Stimulated activated CD8-positive, alpha-beta memory T cell treated with anti-CD3 and anti-CD28 coated beads, Interleukin-4, amount 100 ng/mL, for 48 hours (primary cell): Measurements from ENCODE around the gene FSTL1.
A peak's percentile ranks its signal among the peaks of the same experiment; 100 is the strongest.

Source experiments
- DNase-seq: peaks from one replicate; pipeline ENCODE4 v3.0.0-alpha.2; 2020

The FSTL1 gene

DNA sequence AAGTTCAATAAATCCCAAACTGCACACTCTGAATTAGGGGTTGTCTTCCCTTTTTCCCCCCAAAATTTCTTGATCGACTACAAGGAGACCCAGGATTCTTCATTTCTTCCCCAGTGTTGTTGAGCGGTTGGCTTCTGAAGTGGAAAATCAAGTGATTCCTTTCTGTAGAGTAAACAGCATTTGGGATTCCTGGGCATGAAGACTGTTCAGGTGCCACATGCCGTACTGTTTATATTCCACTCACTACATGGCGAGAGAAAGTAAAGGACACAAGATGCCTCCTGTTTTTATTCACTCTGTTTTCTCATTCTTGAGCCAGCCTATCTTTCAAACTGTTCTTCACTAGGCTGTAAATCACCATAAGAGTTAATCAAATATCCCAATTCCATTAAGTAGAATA lies 12.6 kb downstream of the FSTL1 start:
- DNase-seq = no peak

DNA sequence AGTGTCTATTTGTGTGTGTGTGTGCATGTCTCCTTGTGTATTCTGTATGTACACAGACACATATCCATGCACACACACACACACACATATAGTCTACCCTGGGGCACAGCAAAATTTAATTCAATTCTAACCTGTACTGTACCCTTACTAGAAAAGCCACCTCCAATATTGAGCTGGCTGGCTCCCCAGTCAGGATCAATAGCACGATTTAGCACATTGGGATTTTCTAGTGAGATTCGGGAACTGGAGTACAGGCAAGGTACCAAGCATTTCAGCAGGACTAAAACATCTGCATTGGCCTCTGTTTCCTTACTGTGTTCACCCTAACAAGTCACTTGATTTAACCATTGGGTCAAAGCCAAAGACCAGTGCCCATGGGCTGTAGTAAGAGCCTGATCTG lies 13.2 kb downstream of the FSTL1 start:
- DNase-seq = no peak

DNA sequence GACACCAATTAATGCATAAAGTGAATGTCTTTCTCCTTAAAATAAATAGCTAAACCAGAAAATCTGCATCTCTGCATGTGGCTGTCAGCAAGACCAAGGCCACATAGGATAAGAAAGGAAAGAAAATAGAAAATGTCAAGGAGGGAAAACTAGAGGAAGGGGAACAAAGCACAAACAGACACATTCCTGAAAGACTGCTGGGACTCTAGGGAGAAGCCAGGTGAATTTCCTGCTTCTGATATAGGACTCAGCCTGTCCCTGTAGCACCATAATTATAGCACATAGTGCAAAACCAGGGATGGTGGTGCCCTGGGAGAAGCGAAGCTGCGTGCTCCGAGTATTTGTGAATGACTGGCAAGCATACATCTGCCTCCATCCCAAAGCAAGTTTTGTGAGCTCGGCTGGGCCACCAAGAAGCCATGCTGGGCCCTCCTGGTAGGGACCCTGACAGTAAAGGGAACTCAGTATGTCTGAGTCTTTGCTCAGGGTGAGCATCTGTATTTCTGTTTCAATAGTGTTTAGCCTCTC lies 14.2 kb downstream of the FSTL1 start:
- no peak for DNase-seq

DNA sequence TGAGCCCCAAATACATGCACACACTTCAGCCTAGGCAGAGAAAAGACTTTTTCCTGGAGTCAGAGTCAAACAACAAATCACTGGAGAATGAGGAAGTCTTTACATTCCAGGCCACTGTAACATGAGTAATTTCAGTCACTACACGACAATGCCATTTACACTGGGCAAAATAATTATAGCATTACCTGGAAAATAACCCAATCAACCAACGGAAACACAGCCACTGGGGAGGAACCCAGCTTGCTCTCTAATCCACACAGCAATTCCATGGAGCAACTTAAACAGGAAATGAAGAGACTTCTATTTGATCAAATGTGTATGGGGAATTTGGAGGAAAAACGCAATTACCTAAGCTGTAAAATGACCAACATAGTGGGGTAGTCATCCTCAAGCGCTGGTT lies 15.2 kb downstream of the FSTL1 start:
- no peak for DNase-seq

DNA sequence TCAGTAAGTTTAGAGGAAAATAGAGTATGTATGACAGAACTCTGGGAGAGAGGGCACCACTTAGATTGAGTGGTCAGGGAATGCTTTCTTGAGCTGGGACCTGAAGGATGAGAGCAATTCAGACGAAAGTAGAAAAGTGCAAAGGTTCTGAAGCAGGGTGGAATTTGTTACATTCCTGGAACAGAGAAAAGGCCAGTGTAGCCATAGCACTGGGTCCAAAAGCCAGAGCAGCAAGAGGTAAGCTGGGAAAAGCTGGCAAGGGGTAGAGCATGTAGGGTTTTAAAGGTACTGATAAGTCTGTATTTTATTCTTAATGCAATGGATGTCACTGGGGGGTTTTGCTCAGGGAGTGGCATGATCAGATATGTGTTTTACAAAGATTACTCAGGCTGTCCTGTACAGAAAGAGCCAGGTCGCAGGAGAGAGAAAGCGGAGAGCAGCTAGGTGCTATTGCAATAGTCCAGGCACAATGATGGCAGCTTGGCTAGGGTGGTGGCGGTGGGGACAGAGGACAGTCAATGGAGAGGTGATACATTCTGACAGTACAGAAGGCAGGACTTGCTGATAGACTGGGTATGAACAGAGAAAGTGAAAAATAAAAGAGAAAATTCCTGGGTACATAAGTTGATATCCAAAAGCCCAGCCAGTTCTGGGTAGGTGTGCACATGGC lies 17.0 kb downstream of the FSTL1 start:
- no peak for DNase-seq

DNA sequence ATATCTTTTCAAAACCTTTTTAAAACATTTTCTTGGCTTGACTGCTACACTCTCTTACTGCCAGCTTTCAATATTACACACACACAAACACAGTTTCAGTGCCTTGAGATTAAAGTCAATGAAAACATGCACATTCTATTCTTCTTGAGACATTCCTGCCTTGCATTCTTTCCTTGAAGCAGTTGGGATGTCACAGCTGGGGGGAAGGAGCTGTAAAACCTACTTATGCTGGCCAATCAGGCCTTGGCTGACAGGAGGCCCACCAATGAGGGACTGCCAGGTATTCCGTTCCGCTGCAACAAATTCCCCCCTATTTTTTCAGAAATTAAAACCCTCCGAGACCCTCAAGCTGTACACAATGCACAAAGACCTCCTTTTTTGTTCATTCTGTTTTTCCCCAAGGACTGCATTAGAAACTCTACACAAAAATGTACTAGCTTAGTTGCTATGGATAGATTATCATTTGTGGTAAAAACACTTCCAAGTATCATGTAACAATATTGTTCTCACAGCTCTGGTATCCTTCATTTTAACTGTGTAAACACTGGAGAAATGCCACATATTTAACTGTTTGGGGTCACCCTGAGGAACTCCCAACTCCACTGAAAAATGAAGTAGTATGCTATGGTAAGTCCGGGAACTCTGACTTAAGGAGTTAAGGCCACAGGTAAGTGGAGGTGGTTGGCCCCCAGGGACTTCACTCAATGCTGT lies 18.5 kb downstream of the FSTL1 start:
- DNase-seq = no peak

DNA sequence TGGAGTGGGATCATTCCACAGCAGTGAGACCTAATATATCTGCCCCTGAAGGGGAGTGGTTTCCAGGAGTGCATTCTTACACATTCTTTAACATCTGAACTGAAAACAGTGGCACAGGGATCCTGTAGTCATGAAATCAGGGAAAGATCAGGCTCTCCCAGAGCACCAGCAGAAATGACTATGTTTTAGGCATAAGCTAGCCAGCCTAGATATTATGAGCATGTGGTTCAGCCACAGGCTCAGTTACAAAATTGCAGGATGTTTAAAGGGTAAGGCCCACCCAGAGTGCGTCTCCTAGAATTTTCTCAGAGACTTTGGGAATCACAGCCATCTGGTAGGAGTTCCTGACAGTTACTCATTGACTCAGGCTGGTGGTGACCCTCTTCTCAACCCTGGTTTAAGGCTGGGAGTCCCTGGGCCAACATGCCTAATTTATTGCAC lies 20.9 kb downstream of the FSTL1 start:
- no peak for DNase-seq

DNA sequence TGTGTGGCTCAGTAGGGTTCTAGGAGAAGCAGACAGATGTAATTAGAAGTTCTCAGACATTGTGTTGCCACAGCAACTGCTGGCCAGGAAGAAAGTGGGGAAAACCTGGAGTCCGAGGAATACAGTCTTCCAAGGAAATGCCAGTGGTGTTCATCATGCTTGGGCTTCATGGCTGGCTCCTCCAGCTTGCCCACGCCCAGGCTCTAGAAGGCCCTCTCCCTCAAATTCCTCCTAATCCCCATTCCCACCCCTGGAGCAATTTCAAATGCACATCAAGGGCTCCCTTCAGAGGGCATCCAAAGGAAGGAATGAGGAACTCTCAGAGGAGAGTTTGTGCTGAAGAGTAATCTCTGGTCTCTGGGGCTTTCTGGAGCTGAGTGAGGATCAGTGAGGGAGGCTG lies 21.9 kb downstream of the FSTL1 start:
- no peak for DNase-seq

DNA sequence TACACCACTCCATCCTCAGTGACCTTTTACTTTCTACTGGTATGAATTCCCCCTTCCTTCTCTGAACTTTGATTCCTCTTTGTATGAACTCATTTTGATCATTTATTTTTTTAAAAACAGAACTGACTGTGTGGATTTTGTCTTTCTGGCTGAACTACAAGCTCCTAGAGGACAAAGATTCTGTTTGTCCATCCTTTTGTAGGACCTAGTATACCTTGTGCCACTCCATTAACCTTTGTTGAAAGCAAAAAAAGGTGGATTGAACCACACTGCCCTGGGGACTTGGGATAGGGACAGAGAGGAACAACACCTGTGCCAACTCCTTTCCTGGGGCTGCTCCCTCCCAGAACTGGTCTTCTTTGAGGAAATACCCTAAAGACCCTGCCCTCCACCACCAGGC lies 23.6 kb downstream of the FSTL1 start:
- DNase-seq = no peak

DNA sequence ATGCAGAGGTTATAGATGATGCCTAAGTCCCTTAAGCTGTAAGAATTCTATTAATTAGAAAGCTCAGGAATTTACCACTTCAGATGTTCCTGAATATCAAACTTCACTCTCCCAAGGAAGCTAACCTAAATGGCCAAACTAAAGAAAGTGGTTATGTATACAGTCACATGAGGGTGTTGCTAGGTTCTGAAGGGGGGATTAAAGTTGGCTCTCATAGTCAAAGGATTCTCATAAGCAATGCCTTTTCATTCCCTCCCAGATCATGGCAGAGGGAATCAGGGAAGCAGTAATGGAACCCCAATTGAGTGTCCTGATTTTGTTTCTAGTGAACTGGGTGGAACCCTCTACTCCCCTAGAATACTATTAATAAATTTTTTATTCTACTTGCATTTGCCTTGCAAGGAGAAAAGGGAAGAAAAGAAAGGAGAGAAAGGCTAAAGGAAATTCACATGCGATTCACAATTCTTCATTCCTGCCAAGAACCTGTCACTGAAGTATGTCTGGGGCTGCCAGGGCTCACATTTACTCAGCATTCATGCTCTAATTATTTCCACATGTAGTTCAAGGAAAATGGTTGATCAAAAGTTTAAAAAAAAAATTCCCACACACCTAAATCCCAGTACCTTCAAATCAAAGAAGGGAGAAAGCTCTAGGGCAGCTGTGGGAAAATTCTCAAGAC lies 25.1 kb downstream of the FSTL1 start:
- DNase-seq = no peak

DNA sequence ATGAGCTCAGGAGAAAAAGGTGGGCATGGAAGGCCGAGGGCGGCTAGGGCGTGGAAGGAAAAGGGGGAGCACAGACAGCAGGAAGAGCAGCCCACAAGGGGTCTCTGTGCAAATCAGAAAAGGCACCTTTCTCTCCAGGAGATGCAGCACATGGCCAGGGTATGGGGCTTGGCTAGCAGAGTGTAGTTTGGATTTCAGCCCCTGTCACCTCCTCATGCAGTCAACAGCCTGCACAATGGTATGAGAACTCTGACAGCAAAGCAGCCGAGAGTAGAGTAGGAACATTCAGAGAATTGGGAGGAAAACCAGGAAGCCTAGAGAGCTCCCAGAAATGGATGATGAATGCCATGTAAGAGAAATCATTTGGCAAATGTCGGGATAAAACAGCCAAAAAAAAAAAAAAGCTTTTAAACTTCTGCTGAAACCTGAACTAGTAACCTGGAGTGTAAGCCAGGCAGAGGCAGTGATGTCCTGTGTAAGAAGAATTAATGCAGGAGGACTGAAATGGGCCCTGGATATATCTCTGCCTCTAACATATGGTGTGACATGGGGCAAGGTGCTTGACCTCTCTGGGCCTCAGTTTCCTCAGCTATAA lies 25.7 kb downstream of the FSTL1 start:
- no peak for DNase-seq

DNA sequence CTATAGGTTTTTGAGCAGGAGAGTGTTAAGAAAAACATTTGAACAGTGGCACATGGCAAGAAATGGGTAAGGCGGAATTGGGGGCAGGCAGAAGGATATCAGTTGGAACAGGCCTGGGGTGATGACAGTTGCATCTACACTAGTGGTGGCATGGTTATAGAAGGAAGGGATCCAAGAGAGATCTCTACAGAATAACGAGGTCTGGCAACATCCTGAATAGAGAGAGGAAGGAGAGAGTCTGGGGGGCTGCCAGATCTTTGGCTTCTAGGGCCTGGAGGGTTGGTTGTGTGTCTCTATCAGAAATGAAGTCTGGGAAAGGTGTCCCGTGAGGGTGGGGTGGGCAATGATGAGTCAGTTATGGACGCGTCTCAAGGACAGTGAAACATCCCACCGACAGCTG lies 26.3 kb downstream of the FSTL1 start:
- DNase-seq = no peak

DNA sequence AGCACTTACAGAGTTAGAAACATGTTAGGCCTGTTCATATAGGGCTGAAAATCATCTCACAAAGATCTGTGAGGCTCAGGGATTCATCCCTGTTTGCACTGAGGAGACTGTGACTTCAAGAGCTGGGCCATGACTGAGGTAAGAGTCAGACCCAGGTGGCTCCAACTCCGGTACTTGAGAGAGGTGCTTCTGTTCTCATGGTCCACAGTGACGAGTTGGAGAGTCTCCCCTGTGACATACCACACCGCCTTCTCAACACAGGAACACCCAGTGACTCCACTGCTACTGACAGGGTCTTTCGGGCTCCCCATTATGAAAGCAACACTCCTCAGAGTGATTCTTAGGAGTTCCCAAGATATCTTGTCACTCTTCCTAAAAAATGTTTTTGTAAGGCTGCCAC lies 27.4 kb downstream of the FSTL1 start:
- DNase-seq = no peak

DNA sequence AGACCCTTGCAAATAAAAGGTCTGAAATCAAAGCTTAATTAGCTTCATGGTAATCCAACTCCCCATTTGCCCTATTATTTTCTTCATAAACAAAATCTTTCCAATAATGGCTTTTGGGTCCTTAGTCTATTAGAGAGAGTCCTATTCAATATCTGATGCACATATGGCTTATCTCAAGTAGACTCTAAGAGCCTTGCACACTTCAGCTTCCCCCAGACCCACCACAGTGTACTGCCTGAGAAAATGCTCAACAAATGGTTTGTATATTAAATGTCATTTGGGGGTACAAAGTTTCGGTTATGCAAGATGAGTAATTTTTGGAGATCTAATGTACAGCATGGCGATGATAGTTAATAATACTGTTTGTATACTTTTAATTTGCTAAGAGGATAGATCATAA lies 28.9 kb downstream of the FSTL1 start:
- no peak for DNase-seq

DNA sequence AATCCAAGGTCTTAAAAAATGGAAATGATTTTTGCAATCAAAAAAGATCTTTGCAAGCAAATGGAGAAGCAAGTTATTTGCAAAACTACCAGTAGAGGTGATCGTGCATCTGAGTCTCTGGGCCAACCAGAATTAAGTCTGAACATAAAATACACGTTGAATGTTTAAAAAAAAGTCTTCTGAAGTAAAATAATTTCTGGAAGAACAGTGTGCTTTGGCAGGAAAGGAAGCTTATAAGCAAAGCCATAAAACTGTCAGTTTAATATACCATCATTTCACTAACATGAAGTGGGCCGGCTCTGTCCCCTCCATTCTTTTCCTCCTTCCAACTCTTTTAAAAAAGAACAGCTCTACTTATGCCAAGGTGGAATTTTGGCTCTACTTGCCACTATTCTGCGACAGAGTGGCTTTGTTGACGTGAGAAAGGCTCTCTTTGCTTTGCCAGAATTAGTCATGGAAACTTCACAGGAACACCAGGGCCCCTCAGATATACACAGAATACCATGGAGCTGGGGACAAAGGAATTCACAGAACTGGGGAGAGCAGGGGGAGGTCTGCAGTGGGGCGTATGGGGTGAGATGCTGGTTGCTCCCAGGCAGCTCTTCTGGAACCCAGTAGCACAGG lies 29.8 kb downstream of the FSTL1 start:
- no peak for DNase-seq

DNA sequence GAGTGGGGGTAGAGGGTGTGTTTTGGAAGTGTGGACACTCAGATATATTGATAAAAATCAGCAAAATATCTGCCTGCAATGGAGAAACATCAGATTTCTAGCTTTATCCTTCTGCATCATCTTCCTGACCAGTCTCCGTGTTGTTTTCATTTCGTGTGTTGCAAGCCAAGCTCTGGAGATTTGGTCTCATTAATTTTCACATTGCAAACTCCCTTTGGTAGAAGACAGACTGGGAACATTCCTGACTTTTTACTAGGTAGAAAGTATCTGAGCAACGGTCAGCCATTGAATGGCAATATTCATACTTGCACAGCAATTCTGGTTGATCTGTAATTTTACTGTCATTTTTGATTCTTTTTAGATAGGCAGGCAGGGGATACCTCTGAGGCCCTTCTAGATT lies 30.4 kb downstream of the FSTL1 start:
- DNase-seq = no peak

DNA sequence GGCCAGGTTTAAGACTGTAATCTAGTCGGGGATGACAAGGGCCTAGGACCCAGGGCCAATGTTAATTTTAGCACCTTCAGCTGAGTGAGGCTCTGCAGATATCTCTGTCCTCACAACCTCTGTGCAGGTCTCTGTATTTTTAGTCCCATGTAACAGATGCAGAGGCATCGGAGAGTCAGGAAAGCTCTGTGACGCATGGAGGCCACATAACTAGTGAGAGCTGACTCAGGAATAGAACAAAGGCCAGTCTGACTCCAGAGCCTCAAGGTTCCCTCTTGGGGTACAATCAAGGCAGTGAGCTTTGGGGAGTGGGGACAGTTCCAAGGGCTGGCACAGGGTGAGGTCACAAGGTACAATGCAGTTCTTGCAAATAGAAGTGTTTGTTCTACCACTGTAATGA lies 31.0 kb downstream of the FSTL1 start:
- no peak for DNase-seq

DNA sequence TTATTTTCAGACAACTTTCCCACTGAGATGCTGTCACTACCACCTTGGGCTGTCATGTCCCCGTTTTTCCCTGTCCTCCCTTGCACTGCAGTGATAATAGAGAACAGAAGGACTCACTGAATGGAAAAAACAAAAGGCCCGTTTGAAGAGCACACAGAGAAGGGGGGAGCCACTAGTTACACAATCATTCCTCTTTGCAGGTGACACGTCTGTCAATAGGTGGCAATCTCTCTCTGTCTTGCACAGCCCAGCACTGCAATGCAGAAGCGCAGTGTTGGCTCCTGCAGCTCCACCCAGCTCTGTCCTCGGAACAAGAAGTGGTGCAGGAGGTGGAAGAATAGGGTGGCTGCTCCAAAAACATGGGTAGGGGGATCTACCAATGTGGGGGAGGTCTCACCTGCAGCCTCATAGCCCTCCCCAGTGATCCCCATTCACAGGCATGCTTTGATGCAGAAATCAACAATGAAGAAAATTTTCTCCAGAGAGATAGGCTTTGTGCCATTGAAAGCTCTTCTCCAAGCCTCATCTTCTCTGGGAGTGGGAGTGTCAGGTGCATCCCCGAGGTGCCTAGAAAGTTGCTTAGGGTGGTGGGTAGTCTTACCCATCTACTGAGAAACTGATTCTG lies 31.8 kb downstream of the FSTL1 start:
- no peak for DNase-seq

DNA sequence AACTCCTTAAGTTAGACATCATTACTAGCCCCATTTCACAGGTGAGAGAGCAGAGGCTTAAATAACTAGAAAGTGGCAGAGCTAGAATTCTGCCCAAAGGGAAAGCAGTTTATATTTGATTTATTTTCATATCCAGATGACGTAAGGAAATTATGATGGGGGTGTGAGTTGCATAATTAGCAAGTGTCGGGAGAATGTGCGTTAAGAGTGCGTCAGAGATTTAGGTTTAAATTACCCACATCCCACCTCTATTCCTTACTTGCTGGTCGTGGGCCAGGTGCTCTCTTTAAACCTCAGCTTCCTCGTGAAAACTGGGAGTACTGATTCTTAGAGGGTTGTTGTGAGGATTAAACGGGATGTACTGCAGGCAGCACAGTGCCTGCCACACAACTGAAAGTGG lies 32.3 kb downstream of the FSTL1 start:
- DNase-seq = no peak

DNA sequence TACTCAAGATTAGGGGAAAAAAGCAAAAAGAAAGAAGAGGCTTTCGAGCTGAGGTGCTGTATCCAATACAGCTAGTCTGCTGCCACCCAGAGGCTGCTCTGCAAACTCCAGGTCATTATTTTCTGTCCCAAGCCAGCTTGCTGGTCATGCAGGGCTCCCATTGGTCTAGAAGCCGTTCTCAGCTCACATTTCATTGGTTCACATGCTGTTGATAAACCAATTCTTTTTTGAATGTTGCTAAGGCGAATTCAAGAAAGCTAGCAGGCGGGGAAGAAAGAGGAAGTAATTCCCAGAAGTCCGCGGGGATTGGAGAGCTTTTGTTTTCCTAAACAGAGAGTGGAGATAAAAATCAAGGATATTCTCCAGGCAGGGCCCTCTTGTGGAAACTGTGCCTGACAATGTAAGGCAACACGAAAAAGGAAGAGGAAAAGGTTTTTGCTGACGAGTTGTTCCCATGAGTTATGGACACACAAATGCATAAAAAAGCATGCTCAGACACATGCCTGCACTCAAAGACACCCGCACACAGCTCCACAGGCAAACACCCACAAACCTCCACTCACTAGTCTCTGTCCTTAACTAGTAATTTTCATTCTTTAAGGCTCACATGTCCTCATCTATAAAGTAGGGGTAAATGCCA lies 33.4 kb downstream of the FSTL1 start:
- peak; percentile 89 for DNase-seq

DNA sequence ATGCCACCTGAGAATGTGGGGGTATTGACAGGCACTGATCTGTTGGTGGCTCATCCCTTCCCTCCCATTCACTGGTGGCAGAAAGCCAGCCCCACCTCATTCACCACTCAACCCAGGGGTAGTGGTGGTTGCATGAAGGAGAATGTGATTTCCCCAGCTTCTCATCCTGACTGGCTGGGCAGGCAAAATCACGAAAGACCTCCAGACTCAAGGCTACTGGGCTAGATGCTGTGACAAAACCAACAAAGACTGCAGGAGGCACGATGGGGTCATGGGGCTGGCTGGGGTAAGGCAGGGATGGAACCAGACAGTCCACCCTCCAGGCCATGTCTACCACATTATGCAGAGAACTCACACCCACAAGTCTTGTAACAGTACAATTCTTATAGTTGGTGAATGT lies 33.9 kb downstream of the FSTL1 start:
- DNase-seq = no peak

DNA sequence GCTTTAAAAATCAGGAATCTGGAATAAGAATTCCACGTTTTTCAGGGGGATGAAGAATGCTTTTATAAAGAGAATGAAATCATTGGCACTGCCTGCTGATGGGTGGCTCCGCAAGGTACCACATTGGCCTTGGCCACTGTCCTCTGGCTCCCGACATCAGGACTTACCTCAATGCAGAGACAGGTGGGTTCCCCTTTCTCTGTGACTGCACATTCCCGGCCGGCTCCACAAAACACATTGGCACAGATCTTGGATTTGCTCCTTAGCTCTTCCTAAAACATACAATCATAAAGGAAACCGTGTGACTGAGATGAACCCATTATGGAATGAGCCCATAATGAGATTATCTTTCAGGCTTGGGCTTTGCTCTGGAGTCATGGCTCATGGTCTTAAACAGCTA lies 35.0 kb downstream of the FSTL1 start:
- no peak for DNase-seq
